MV-4-11 (cell line): Measurements from ENCODE around the gene ALPL.
"Not testable (repeated sequence)": the region's sequence is repeated elsewhere in the genome, so short reads cannot be mapped to it uniquely, and the experiment has no call there.

ENCODE experiments used
- DNase-seq: peaks from one replicate; lab custom pipeline; 2025; lab: John Stamatoyannopoulos, UW

Gene ALPL

DNA sequence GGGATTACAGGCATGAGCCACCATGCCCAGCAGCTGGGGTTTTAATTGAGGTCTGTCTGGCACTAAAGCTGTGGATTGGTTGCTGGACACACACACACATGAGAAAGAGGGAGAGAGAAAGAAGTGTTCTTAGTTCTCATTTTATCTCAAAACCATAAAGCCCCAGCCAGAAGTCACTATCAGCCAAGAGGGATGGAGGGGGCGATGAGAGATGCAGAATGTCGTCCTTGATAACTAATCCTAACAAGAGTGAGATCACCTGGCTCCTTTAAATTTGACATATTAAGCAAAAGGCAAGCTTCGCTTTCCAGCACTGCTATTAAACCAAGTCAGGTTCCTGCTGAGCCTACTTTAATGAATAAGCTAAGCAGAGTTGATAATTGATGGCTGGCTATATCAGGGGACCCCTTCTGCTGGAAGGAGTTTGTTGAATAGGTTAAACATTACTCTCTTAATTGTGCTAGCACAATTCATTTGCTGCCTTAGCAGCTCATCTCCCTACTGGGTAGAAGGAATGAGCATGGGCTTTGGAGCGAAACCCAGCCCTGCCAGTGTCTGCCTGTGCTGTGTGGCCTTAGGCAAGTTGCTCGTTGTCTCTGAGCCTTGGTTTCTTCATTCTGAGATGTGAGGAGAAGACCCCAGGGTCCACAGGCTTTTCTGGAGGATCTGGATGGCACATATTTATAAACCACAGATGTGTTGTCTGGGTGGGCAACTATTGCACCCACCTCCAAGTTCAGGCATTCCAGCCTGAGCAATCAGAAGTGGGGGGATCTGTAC is 50.8 kb downstream of the ALPL start:
- DNase-seq: no peak

- no peak for DNase-seq
Measured at GRCh38 chr1:21560916-21561638, 51.9 kb downstream of the ALPL start.

GRCh38 chr1:21562896-21563295 is 53.7 kb downstream of the ALPL start:
- DNase-seq: no peak

DNA sequence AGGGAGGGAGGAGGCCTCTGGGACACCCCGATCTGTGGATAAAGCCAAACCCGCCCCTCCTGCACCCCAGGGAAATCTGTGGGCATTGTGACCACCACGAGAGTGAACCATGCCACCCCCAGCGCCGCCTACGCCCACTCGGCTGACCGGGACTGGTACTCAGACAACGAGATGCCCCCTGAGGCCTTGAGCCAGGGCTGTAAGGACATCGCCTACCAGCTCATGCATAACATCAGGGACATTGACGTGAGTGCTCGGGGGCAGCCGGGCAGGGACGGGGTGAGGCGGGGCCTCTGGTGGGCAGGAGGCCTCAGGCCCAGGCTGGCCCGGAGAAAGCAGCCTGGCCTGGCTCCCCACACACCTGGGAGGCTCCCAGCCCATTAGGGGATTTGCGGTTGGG is 54.7 kb downstream of the ALPL start:
- DNase-seq: no peak

DNA sequence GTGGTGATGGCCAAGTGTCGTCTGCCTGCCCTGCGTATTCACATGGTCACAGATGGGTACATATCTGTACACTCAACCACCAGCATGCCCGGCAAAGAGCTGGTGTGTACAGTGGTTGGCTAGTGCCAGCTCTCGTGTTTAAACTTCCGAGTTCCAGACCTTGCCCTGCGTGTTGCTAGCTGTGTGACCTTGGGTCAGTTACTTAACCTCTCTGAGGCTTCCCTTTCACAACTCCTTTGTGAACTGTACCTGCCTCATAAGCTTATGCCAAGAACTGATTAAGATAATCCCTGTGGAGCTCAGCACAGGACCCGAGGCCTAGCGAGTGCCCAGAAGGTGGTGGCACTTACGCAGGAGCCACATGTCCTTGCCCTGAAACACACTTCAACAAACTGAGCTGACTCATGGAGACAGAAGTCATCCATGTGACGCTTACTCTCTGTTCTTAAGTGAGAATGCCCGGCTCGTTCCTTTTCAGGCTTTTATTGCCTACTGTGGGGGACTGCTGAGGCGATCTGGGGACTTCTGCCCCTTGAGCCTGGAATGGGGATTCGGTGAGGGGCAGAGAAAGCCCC is 55.4 kb downstream of the ALPL start:
- no peak for DNase-seq

DNA sequence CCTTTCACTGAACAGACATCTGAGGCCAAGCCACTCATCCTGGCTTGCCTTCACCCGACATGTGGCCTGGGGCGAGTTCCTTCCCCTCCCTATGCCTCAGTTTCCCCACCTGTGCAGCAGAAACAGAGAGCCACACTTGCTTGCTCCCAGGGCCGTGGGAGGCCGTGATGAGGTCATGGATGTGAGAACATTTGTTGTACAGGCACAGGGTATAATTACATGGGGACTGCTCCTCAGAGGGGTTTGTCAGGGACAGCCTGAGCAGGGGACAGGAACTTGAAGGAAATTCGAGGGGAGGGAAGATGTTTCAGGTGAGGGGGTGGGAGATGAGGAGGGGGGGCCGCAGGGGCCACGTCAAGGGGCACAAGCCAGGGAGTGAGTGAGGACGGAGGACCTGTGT is 56.1 kb downstream of the ALPL start:
- no peak for DNase-seq

GRCh38 chr1:21566361-21566760 is 57.1 kb downstream of the ALPL start:
- not testable (repeated sequence) for DNase-seq

DNA sequence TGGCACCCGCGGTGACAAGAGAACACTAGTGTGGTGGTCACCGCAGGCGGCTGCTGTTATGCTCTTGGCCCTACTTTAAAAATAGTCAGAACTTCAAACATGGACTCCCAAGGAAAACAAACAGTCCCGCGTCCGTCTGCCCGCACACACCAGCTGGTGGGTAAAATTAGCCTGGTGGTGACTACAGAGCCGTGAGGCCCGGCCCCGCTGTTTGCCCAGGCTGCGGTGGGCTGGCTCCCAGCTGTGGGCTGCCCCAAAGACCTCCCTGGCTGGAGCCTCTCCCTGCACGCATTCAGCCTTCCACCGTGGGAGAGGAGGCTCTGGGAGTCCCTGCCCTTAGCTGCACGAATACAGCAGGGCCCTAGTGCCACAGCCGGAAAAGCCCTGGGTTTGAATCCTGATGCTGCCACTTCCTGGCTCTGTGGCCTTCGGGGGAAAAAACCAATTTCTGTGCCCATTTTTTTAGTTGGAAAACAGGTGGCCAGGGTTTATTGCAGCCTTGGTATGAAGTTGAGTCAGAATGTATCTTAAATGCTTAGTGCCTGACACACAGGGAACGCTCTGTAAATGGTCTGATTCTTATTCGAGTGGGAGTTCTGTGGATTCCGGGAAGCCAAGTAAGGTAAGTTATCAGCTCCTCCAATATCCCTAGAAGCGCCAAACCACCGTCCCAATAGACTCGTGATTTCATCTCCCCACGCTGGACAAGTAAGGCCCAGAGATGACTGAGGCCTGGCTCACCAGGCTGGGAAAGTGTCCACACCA is 58.2 kb downstream of the ALPL start:
- DNase-seq: no peak

DNA sequence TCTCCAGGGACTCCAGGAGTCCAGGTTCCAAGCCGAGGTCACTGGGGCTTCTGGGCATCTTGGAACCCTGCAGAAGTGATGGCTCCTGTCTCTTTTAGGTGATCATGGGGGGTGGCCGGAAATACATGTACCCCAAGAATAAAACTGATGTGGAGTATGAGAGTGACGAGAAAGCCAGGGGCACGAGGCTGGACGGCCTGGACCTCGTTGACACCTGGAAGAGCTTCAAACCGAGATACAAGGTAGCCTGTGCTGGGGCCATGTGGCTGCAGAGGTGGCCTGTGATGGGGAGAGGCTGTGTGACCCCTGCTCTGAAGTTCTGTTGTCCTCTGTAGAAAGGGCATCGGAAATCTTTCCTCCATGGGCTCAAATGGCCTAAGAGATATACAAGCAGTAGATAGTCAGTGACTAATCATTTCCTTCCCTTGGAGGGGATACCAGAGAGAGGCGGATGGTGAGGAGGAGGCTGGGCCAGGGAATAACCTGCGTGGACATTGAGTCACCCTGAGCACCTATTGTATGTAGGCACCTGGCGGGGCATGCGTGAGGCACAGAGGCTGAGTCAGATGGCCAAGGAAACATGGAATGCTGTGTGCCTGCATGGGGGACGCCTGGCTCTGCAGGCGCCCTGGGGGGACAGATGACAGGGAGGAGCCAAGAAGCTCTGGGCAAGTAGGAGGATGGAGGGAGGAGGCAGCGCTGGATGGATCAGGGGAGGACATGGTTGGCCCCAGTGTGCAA is 59.0 kb downstream of the ALPL start:
- DNase-seq: no peak

DNA sequence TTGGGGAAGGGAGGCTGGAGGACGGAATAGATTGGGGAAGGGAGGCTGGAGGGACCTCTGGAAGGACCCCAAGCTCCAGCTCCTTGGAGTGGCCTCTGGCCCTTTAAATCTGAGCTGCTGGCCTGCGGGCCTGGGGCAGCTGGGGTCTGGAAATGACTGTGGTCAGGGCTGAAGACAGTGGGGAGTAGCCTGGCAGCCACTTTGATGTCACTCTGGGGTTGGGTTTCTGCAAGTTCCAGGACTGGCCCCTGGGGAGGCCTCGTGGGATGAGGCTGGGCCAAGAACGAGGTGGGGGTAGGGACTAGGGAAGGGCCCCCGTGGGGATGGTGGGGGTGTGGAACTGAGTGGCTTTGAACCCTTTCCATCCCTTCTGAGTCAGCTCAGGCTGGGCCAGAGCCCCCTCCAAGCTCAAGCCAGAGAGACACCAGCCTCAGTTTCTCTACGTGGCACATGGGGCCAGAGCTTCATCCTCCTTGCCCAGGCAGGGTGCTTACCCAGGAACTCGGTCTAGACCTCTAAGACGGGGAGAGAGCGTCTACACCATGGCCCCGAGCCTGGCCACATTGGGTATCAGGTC is 59.7 kb downstream of the ALPL start:
- DNase-seq: no peak

GRCh38 chr1:21569820-21570527 is 60.8 kb downstream of the ALPL start:
- DNase-seq: no peak

GRCh38 chr1:21570528-21570875 is 61.3 kb downstream of the ALPL start:
- DNase-seq: no peak

GRCh38 chr1:21570885-21571284 is 61.7 kb downstream of the ALPL start:
- DNase-seq: no peak

DNA sequence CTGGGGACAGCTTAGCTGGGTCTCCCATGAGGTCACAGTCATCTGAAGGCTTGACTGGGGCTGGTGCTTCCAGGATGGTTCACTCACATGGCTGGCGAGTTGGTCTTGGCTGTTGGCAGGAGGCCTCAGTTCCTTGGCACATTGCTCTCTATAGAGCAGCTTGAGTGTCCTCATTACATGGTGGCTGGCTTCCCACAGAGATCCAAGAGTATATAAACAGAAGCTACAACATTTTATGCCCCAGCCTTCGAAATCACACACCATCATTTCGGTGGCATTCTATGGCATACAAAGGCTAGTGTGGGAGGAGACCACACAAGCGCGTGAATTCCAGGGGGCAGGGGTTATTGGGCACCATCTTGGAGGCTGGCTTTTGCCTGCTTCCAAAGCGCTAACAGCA is 63.0 kb downstream of the ALPL start:
- no peak for DNase-seq

DNA sequence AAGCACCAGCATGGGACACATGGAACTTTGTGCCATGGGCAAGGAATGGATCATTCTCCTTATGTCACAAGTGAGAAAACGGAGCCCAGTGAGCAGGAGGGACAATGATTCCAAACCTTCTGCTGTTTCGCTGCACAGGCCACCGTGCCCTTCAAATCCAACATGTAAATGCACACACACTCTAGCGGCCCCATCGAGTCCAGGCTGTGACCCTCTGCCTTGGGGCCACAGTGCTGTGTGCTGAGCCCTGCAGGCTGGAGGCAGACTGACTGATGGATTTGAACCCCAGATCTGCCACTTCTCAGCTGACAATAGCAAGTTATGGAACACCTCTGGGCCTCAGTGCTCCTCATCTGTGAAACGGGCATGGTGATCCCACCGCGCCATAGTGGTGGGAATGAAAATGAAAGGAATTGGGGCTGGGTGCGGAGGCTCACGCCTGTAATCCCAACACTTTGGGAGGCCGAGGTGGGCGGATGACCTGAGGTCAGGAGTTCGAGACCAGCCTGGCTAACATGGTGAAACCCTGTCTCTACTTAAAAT is 63.6 kb downstream of the ALPL start:
- DNase-seq: no peak

DNA sequence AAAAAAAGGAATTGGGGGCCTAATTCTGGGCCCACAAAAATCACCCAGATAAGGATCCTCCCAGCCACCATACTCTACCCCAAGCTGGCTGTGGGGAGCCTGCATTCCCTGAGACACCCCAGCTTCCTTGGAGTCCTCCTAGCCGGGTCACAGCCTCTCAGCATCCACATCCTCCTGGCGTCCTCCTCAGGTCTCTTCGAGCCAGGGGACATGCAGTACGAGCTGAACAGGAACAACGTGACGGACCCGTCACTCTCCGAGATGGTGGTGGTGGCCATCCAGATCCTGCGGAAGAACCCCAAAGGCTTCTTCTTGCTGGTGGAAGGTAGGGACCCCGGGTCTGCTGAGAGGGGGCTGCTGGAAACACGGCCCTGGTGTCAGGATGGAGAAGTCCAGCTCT is 64.3 kb downstream of the ALPL start:
- DNase-seq: no peak

DNA sequence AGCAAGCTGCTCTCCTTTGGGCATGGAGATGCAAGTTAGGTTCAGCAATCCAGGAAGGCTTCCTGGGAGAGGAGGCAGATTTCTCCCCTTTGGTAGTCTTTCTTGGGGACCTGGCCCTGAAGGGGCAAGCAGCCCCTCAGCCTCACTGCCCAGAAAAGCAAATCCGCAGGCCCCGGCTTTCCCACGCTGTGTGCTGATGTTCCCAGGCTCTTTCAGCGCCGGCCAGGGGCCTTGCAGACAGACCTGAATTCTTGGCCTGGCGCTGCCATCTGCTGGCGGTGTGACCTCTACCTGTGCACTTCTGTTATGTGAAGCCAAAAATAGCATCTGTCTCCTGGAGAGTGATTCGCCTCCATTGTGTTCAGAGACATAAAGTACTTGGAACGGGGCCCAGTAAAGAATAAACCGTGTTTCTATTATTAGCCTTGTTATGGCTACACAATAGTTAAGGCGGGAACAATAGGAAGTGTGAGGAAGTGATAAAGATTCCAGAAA is 64.8 kb downstream of the ALPL start:
- no peak for DNase-seq

DNA sequence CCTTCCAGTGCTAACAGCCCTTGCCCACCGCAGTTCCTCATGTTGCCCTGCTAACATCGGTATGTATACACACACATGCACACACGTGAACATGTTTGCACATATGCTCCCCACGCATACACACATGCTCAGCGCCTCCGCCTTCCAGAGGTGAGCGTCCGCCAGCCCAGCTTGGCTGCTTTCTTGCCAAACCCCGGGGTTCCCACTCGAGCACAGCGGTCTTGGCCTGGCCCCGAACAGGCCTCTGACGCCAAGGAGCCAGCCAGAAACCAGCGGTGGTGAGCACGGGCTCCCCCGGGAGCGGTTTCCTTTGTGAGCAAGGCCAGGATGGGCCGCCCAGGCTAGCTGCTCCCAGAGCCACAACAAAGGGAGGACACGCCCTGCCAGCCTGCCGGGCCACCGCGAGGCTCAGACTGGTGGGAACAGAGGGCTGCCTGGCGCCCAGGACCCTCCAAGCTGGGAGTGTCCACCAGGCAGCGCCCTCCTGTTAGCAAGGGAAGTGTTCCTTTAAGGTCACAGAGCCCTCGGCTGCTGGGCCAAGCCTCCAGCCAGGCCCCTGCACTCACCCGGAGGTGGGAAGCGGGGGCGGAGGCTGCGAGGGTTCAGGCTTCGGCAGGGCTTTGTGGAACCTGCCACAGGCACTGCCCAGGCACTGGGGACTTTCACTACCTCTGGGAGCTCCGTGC is 65.4 kb downstream of the ALPL start:
- no peak for DNase-seq

GRCh38 chr1:21575351-21575942 is 66.2 kb downstream of the ALPL start:
- no peak for DNase-seq
